SK-N-MC (cell line): ENCODE results near the gene CARMIL1.

Source experiments
- EZH2 ChIP-seq: fragments of 200-600 bp; sonication (generic); IDR thresholded peaks from one replicate; pipeline ENCODE4 v1.6.1; 2017; ENCODE audit warnings: antibody characterized with exemption
- FOXP2 ChIP-seq: optimal IDR thresholded peaks from 2 replicates; pipeline ENCODE3; 2011; ENCODE audit warnings: mild to moderate bottlenecking, moderate library complexity; ENCODE audit not compliant: insufficient read depth; ENCODE audit errors: extremely low read length, control extremely low read depth
- POLR2AphosphoS5 ChIP-seq: IDR thresholded peaks from 2 replicates; pipeline ENCODE4 v1.6.1; 2012; ENCODE audit warnings: mild to moderate bottlenecking, low read depth, low read length, borderline replicate concordance

DNA sequence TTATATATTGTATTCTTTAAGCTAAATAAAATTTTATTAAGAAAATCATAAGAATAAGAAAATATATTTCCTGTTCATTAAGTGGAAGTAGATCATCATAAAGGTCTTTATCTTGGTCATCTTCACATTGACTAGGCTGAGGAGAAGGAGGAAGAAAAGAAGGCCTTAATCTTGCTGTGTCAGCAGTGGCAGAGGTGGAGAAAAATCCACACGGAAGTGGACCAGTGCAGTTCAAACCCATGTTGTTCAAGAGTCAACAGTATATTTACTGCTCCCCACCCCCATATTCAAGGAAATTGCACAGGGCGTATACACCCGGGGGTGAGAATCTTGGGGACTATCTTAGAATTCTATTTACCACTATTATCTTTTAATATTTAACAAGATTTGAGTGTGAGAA, 194.3 kb downstream of the CARMIL1 start:
- no peak for TF ChIP-seq POLR2AphosphoS5
- no peak for TF ChIP-seq EZH2
- TF ChIP-seq FOXP2, result no peak
